LNCaP clone FGC (cell line): Measurements from ENCODE around the gene GAS7.

Source experiments
- DNase-seq: peaks from one replicate; pipeline ENCODE4 v3.0.0-alpha.2; 2011; ENCODE audit warnings: low read depth
- H3K4me3 ChIP-seq: 2 replicates; pipeline ENCODE4 v1.5.1; 2011; ENCODE audit warnings: mild to moderate bottlenecking, low read depth, low read length, control low read depth
- CTCF ChIP-seq: IDR thresholded peaks from 2 replicates; pipeline ENCODE4 v1.5.1; 2012; ENCODE audit warnings: mild to moderate bottlenecking; ENCODE audit not compliant: control insufficient read depth, insufficient read depth; ENCODE audit errors: extremely low read depth

The GAS7 gene

GRCh38 chr17:9956474-9957131 is 241.8 kb downstream of the GAS7 start:
- no peak for DNase-seq
- TF ChIP-seq CTCF = no peak
- H3K4me3 ChIP-seq = no peak overlapping the region

GRCh38 chr17:9953492-9953891 is 244.9 kb downstream of the GAS7 start:
- DNase-seq = no peak
- TF ChIP-seq CTCF = no peak
- H3K4me3 ChIP-seq = no peak overlapping the region

- no peak overlapping the region for H3K4me3 ChIP-seq
- TF ChIP-seq CTCF = no peak
- no peak for DNase-seq
These were observed 246.6 kb downstream of the GAS7 start for GRCh38 chr17:9951803-9952202.

- no peak overlapping the region for H3K4me3 ChIP-seq
- DNase-seq = no peak
- no peak for TF ChIP-seq CTCF
These were observed 249.5 kb downstream of the GAS7 start for GRCh38 chr17:9948928-9949327.

- TF ChIP-seq CTCF = no peak
- DNase-seq = no peak
- H3K4me3 ChIP-seq = no peak overlapping the region
These were observed 253.7 kb downstream of the GAS7 start for GRCh38 chr17:9944704-9945103.

- no peak overlapping the region for H3K4me3 ChIP-seq
- no peak for DNase-seq
- TF ChIP-seq CTCF = no peak
These were observed 255.1 kb downstream of the GAS7 start for GRCh38 chr17:9943343-9943742.

GRCh38 chr17:9942885-9943284 is 255.5 kb downstream of the GAS7 start:
- no peak for DNase-seq
- H3K4me3 ChIP-seq = no peak overlapping the region
- no peak for TF ChIP-seq CTCF
